SK-N-SH treated with all-trans-retinoic acid at 6 μM for 48 hours (cell line): ENCODE data around the gene INTS15.

ENCODE experiments used
- ATAC-seq: fragments of 200-7000 bp; cut with Tn5 transposase; 3 replicates; pipeline ENCODE4 v1.9.1; 2020; ENCODE audit warnings: mild to moderate bottlenecking, moderate library complexity
- ARNTL ChIP-seq: fragments of 450-650 bp; formaldehyde crosslinking; IDR thresholded peaks from 2 replicates; pipeline ENCODE4 v1.5.0; 2020; ENCODE audit warnings: low read depth, mild to moderate bottlenecking, moderate library complexity, borderline replicate concordance
- BACH2 ChIP-seq: fragments of 250-450 bp; sonication (Bioruptor Pico); IDR thresholded peaks from 2 replicates; pipeline ENCODE4 v1.9.0; 2021; ENCODE audit warnings: mild to moderate bottlenecking, borderline replicate concordance
- CREB5 ChIP-seq: fragments of 250-450 bp; sonication (Bioruptor Pico); IDR thresholded peaks from 2 replicates; pipeline ENCODE4 v1.5.1; 2020; ENCODE audit warnings: low read depth, mild to moderate bottlenecking, moderate library complexity
- CSDC2 ChIP-seq: fragments of 250-450 bp; sonication (Bioruptor Pico); IDR thresholded peaks from 2 replicates; pipeline ENCODE4 v1.5.0; 2020; ENCODE audit warnings: mild to moderate bottlenecking, moderate library complexity
- ESRRG ChIP-seq: fragments of 250-450 bp; sonication (Bioruptor Pico); IDR thresholded peaks from 2 replicates; pipeline ENCODE4 v1.6.1; 2021; ENCODE audit warnings: mild to moderate bottlenecking
- GLIS3 ChIP-seq: fragments of 250-450 bp; sonication (Bioruptor Pico); IDR thresholded peaks from 2 replicates; pipeline ENCODE4 v1.5.0; 2020; ENCODE audit warnings: mild to moderate bottlenecking, moderate library complexity
- ISL1 ChIP-seq: fragments of 250-450 bp; sonication (Bioruptor Pico); IDR thresholded peaks from 2 replicates; pipeline ENCODE4 v2.1.2; 2022; ENCODE audit warnings: mild to moderate bottlenecking, moderate library complexity
- OSR1 ChIP-seq: fragments of 250-450 bp; sonication (Bioruptor Pico); IDR thresholded peaks from 2 replicates; pipeline ENCODE4 v1.8.0; 2022; ENCODE audit warnings: moderate library complexity, mild to moderate bottlenecking, inconsistent platforms
- POU6F1 ChIP-seq: fragments of 250-450 bp; sonication (Bioruptor Pico); IDR thresholded peaks from 2 replicates; pipeline ENCODE4 v1.8.0; 2021; ENCODE audit warnings: low read depth, mild to moderate bottlenecking, moderate library complexity, borderline replicate concordance
- PPARA ChIP-seq: fragments of 250-450 bp; sonication (Bioruptor Pico); IDR thresholded peaks from 2 replicates; pipeline ENCODE4 v1.5.0; 2020; ENCODE audit warnings: mild to moderate bottlenecking, borderline replicate concordance
- RARB ChIP-seq: fragments of 250-450 bp; sonication (Bioruptor Pico); IDR thresholded peaks from 2 replicates; pipeline ENCODE4 v1.8.0; 2021; ENCODE audit warnings: mild to moderate bottlenecking, moderate library complexity
- SNAI2 ChIP-seq: fragments of 250-450 bp; sonication (Bioruptor Pico); IDR thresholded peaks from 2 replicates; pipeline ENCODE4 v1.5.0; 2020; ENCODE audit warnings: mild to moderate bottlenecking, moderate library complexity
- TCF4 ChIP-seq: fragments of 250-450 bp; sonication (Bioruptor Pico); IDR thresholded peaks from 2 replicates; pipeline ENCODE4 v1.8.0; 2021; ENCODE audit warnings: mild to moderate bottlenecking, moderate library complexity, borderline replicate concordance
- TSHZ2 ChIP-seq: fragments of 250-450 bp; sonication (Bioruptor Pico); IDR thresholded peaks from 2 replicates; pipeline ENCODE4 v1.5.0; 2020; ENCODE audit warnings: mild to moderate bottlenecking, moderate library complexity
- ZC3H10 ChIP-seq: fragments of 250-450 bp; sonication (Bioruptor Pico); IDR thresholded peaks from 2 replicates; pipeline ENCODE4 v1.5.1; 2021; ENCODE audit warnings: mild to moderate bottlenecking, moderate library complexity
- ZFP3 ChIP-seq: fragments of 250-450 bp; sonication (Bioruptor Pico); IDR thresholded peaks from 2 replicates; pipeline ENCODE4 v1.5.0; 2020; ENCODE audit warnings: mild to moderate bottlenecking, moderate library complexity
- ZFP30 ChIP-seq: fragments of 450-650 bp; formaldehyde crosslinking; IDR thresholded peaks from 2 replicates; pipeline ENCODE4 v1.5.0; 2022; ENCODE audit warnings: mild to moderate bottlenecking, moderate library complexity
- ZNF565 ChIP-seq: fragments of 450-650 bp; formaldehyde crosslinking; conservative IDR thresholded peaks from 2 replicates; pipeline ENCODE4 v1.5.0; 2020; ENCODE audit warnings: low read depth, mild to moderate bottlenecking, moderate library complexity
- ZNF70 ChIP-seq: fragments of 450-650 bp; formaldehyde crosslinking; IDR thresholded peaks from 2 replicates; pipeline ENCODE4 v1.5.0; 2020; ENCODE audit warnings: mild to moderate bottlenecking, moderate library complexity
- ZNF8 ChIP-seq: fragments of 450-650 bp; formaldehyde crosslinking; IDR thresholded peaks from 2 replicates; pipeline ENCODE4 v1.5.0; 2020; ENCODE audit warnings: mild to moderate bottlenecking, moderate library complexity
- TF ChIP-seq, protein P1 (sequence below): fragments of 250-450 bp; sonication (Bioruptor Pico); IDR thresholded peaks from 2 replicates; pipeline ENCODE4 v1.5.1; 2021; ENCODE audit warnings: mild to moderate bottlenecking, moderate library complexity

INTS15 gene

GRCh38 chr7:6644728-6645127 lies 54.9 kb downstream of the INTS15 start:
- TF ChIP-seq ESRRG (CRISPR knock-in tag) (no peak), ZFP3 (no peak), TSHZ2 (no peak), ISL1 (CRISPR knock-in tag) (no peak), ZFP30 (CRISPR knock-in tag) (no peak), ARNTL (no peak), PPARA (CRISPR knock-in tag) (no peak), GLIS3 (no peak), BACH2 (CRISPR knock-in tag) (no peak), ZNF565 (CRISPR knock-in tag) (no peak), ZC3H10 (CRISPR knock-in tag) (no peak), CSDC2 (CRISPR knock-in tag) (no peak), RARB (CRISPR knock-in tag) (no peak), SNAI2 (CRISPR knock-in tag) (no peak), TCF4 (no peak), POU6F1 (CRISPR knock-in tag) (no peak), ZNF8 (CRISPR knock-in tag) (no peak), OSR1 (CRISPR knock-in tag) (no peak), ZNF70 (no peak)
- TF ChIP-seq, protein P1, sequence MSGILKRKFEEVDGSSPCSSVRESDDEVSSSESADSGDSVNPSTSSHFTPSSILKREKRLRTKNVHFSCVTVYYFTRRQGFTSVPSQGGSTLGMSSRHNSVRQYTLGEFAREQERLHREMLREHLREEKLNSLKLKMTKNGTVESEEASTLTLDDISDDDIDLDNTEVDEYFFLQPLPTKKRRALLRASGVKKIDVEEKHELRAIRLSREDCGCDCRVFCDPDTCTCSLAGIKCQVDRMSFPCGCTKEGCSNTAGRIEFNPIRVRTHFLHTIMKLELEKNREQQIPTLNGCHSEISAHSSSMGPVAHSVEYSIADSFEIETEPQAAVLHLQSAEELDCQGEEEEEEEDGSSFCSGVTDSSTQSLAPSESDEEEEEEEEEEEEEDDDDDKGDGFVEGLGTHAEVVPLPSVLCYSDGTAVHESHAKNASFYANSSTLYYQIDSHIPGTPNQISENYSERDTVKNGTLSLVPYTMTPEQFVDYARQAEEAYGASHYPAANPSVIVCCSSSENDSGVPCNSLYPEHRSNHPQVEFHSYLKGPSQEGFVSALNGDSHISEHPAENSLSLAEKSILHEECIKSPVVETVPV (CRISPR knock-in tag) = no peak
- no peak for ATAC-seq

GRCh38 chr7:6646465-6646864 lies 56.6 kb downstream of the INTS15 start:
- no peak for TF ChIP-seq GLIS3
- TF ChIP-seq ZC3H10 (CRISPR knock-in tag) = no peak
- TF ChIP-seq, protein P1 (CRISPR knock-in tag) = no peak
- TF ChIP-seq TCF4 = no peak
- TF ChIP-seq ARNTL = no peak
- TF ChIP-seq CREB5 (CRISPR knock-in tag) = no peak
- ATAC-seq = peak; percentile 6; the same call in 2 of the 3 replicates

DNA sequence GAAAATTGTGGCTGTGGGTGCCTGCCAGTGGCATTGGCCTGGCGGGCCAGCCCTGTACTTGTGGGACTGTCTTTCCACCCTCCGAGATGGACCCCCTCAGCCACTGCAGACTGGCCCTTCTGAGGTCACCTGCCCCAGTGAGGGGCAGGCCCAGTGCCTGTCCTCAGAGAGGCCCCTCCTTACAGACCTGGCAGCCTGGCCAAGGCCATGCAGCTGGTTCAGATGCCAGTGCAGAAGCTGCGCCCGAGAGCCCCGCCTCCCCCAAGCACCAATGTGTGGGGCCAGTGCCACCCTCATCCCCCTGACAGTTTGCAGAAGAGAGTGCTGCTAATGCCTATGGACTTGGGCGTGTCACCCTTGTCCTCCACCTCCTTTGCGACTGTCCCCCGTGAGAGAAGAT lies 57.3 kb downstream of the INTS15 start:
- no peak; the same call in 2 of the 3 replicates for ATAC-seq
- TF ChIP-seq, protein P1 (CRISPR knock-in tag) = no peak
- TF ChIP-seq ARNTL (no peak), ZFP3 (no peak)
